Activated CD4-positive, alpha-beta memory T cell treated with anti-CD3 and anti-CD28 coated beads, Interleukin-2, amount 10 ng/mL, durations not matched to agents 7 days and 5 days (primary cell): ENCODE measurements around the gene FAM222A. TPM values are rescaled to one million over a fixed set of nuclear protein-coding genes. Genes with fewer than 3 reads are reported as not detected.

ENCODE experiments used
- CTCF ChIA-PET: fragments of 350-600 bp; sonication (Branson Sonifier 250); formaldehyde crosslinking; loops from one replicate; lab custom pipeline; 2021; ENCODE audit warnings: antibody characterized with exemption, inconsistent platforms; lab: Charles Lee
- POLR2A ChIA-PET: fragments of 350-600 bp; sonication (Branson Sonifier 250); formaldehyde crosslinking; loops from one replicate; lab custom pipeline; 2021; ENCODE audit warnings: antibody characterized with exemption; lab: Charles Lee
- DNase-seq: peaks from one replicate; pipeline ENCODE4 v3.0.0-alpha.2; 2020
- H3K27ac Mint-ChIP-seq: one replicate; pipeline ENCODE4 v1.8.0; 2021; ENCODE audit warnings: mild to moderate bottlenecking, mixed read lengths
- H3K27me3 Mint-ChIP-seq: one replicate; pipeline ENCODE4 v1.8.0; 2021; ENCODE audit warnings: mixed read lengths
- H3K36me3 Mint-ChIP-seq: one replicate; pipeline ENCODE4 v1.8.0; 2021; ENCODE audit warnings: low read depth, mixed read lengths
- H3K4me1 Mint-ChIP-seq: one replicate; pipeline ENCODE4 v1.8.0; 2021; ENCODE audit warnings: mixed read lengths
- H3K4me3 Mint-ChIP-seq: one replicate; pipeline ENCODE4 v1.8.0; 2021; ENCODE audit warnings: mild to moderate bottlenecking, mixed read lengths
- H3K9me3 Mint-ChIP-seq: one replicate; pipeline ENCODE4 v1.8.0; 2021; ENCODE audit warnings: mixed read lengths
- total RNA-seq, 2 experiments: library from RNA; stranded (reverse); gene quantifications; one replicate each; pipeline ENCODE4 v1.2.3, GENCODE V29; 2021

Gene FAM222A
- total RNA-seq, 2 experiments from 2014 or later: 0.28 to 0.43 TPM

GRCh38 chr12:109726106-109726497, 12.5 kb downstream of the FAM222A start:
- H3K9me3 Mint-ChIP-seq: no peaks in the 10 kb centered on the region
- no peak for DNase-seq
- no peaks in the 10 kb centered on the region for H3K4me1 Mint-ChIP-seq
- no peak overlapping the region for H3K4me3 Mint-ChIP-seq
- no peak overlapping the region for H3K27ac Mint-ChIP-seq
- no peaks in the 10 kb centered on the region for H3K36me3 Mint-ChIP-seq
- no peaks in the 10 kb centered on the region for H3K27me3 Mint-ChIP-seq
- ChIA-PET POLR2A (no interaction called here), CTCF (no interaction called here)

GRCh38 chr12:109726511-109727038, 12.9 kb downstream of the FAM222A start:
- no peaks in the 10 kb centered on the region for H3K4me1 Mint-ChIP-seq
- H3K27ac Mint-ChIP-seq: no peak overlapping the region
- no peak overlapping the region for H3K4me3 Mint-ChIP-seq
- POLR2A ChIA-PET: no interaction called here
- no peak for DNase-seq
- no peaks in the 10 kb centered on the region for H3K9me3 Mint-ChIP-seq
- CTCF ChIA-PET: interaction anchor here (0.5 kb wide), 1 partner anchor 1751 kb away, joined by 3 read pairs; no protein-coding TSS in a partner anchor
- no peaks in the 10 kb centered on the region for H3K27me3 Mint-ChIP-seq
- H3K36me3 Mint-ChIP-seq: no peaks in the 10 kb centered on the region

- Mint-ChIP-seq H3K4me3 (no peak overlapping the region), H3K36me3 (no peaks in the 10 kb centered on the region), H3K4me1 (no peaks in the 10 kb centered on the region), H3K27me3 (no peaks in the 10 kb centered on the region), H3K27ac (no peak overlapping the region), H3K9me3 (no peaks in the 10 kb centered on the region)
- DNase-seq: no peak
- ChIA-PET CTCF (interaction anchor here (0.5 kb wide), 1 partner anchor 1751 kb away, joined by 3 read pairs; no protein-coding TSS in a partner anchor), POLR2A (no interaction called here)
Measured at GRCh38 chr12:109727039-109727723, 13.6 kb downstream of the FAM222A start.

GRCh38 chr12:109727746-109728726, 14.4 kb downstream of the FAM222A start:
- POLR2A ChIA-PET: no interaction called here
- H3K27ac Mint-ChIP-seq: no peak overlapping the region
- no peak for DNase-seq

GRCh38 chr12:109728921-109729320, 15.3 kb downstream of the FAM222A start:
- DNase-seq: no peak
- no peaks in the 10 kb centered on the region for H3K36me3 Mint-ChIP-seq
- ChIA-PET POLR2A (no interaction called here), CTCF (no interaction called here)
- no peaks in the 10 kb centered on the region for H3K4me1 Mint-ChIP-seq
- H3K4me3 Mint-ChIP-seq: no peak overlapping the region
- no peaks in the 10 kb centered on the region for H3K9me3 Mint-ChIP-seq
- H3K27ac Mint-ChIP-seq: no peak overlapping the region
- peaks cover 4% of the 10 kb centered on the region for H3K27me3 Mint-ChIP-seq

More at GRCh38 chr12:109727746-109728726, 14.4 kb downstream of the FAM222A start:
- no peaks in the 10 kb centered on the region for H3K4me1 Mint-ChIP-seq
- no peaks in the 10 kb centered on the region for H3K36me3 Mint-ChIP-seq
- peaks cover 4% of the 10 kb centered on the region for H3K27me3 Mint-ChIP-seq
- no peaks in the 10 kb centered on the region for H3K9me3 Mint-ChIP-seq
- H3K4me3 Mint-ChIP-seq: no peak overlapping the region
- CTCF ChIA-PET: no interaction called here

- CTCF ChIA-PET: no interaction called here
- Mint-ChIP-seq H3K4me1 (no peaks in the 10 kb centered on the region), H3K4me3 (no peak overlapping the region), H3K9me3 (no peaks in the 10 kb centered on the region), H3K27ac (no peak overlapping the region), H3K36me3 (no peaks in the 10 kb centered on the region), H3K27me3 (peaks cover 4% of the 10 kb centered on the region)
- DNase-seq: no peak
- POLR2A ChIA-PET: no interaction called here
Measured at GRCh38 chr12:109729371-109729781, 15.8 kb downstream of the FAM222A start.

GRCh38 chr12:109729801-109730200, 16.2 kb downstream of the FAM222A start:
- H3K9me3 Mint-ChIP-seq: no peaks in the 10 kb centered on the region
- no peak overlapping the region for H3K27ac Mint-ChIP-seq
- peaks cover 6% of the 10 kb centered on the region for H3K27me3 Mint-ChIP-seq
- no peaks in the 10 kb centered on the region for H3K4me1 Mint-ChIP-seq
- H3K36me3 Mint-ChIP-seq: no peaks in the 10 kb centered on the region
- no peak for DNase-seq
- H3K4me3 Mint-ChIP-seq: no peak overlapping the region
- CTCF ChIA-PET: no interaction called here
- POLR2A ChIA-PET: no interaction called here

GRCh38 chr12:109730306-109731145, 16.9 kb downstream of the FAM222A start:
- Mint-ChIP-seq H3K36me3 (no peaks in the 10 kb centered on the region), H3K27ac (no peak overlapping the region), H3K27me3 (peaks cover 13% of the 10 kb centered on the region), H3K9me3 (no peaks in the 10 kb centered on the region), H3K4me1 (no peaks in the 10 kb centered on the region), H3K4me3 (no peak overlapping the region)
- no peak for DNase-seq
- POLR2A ChIA-PET: no interaction called here
- CTCF ChIA-PET: no interaction called here

- CTCF ChIA-PET: no interaction called here
Measured at GRCh38 chr12:109731231-109731731, 17.7 kb downstream of the FAM222A start.

GRCh38 chr12:109731806-109732205, 18.2 kb downstream of the FAM222A start:
- Mint-ChIP-seq H3K27me3 (peaks cover 18% of the 10 kb centered on the region), H3K4me3 (no peak overlapping the region), H3K4me1 (no peaks in the 10 kb centered on the region), H3K9me3 (no peaks in the 10 kb centered on the region), H3K27ac (no peak overlapping the region), H3K36me3 (no peaks in the 10 kb centered on the region)
- no peak for DNase-seq
- ChIA-PET POLR2A (no interaction called here), CTCF (no interaction called here)

More at GRCh38 chr12:109731231-109731731, 17.7 kb downstream of the FAM222A start:
- Mint-ChIP-seq H3K9me3 (no peaks in the 10 kb centered on the region), H3K4me3 (no peak overlapping the region), H3K4me1 (no peaks in the 10 kb centered on the region), H3K27me3 (peaks cover 15% of the 10 kb centered on the region), H3K27ac (no peak overlapping the region), H3K36me3 (no peaks in the 10 kb centered on the region)
- POLR2A ChIA-PET: no interaction called here
- no peak for DNase-seq

GRCh38 chr12:109732321-109733305, 19.0 kb downstream of the FAM222A start:
- H3K4me3 Mint-ChIP-seq: no peak overlapping the region
- no peaks in the 10 kb centered on the region for H3K4me1 Mint-ChIP-seq
- peaks cover 19% of the 10 kb centered on the region for H3K27me3 Mint-ChIP-seq
- ChIA-PET CTCF (no interaction called here), POLR2A (no interaction called here)
- no peak overlapping the region for H3K27ac Mint-ChIP-seq
- H3K36me3 Mint-ChIP-seq: no peaks in the 10 kb centered on the region
- DNase-seq: no peak
- H3K9me3 Mint-ChIP-seq: no peaks in the 10 kb centered on the region
